ENCODE data around the gene DAB2IP. TPM values are rescaled to one million over a fixed set of nuclear protein-coding genes. Genes with fewer than 3 reads are reported as not detected.
"Not testable (repeated sequence)": the region's sequence is repeated elsewhere in the genome, so short reads cannot be mapped to it uniquely, and the experiment has no call there.

The DAB2IP gene
- total RNA-seq, 1 donor from 2014 or later = 54.8 TPM

DNA sequence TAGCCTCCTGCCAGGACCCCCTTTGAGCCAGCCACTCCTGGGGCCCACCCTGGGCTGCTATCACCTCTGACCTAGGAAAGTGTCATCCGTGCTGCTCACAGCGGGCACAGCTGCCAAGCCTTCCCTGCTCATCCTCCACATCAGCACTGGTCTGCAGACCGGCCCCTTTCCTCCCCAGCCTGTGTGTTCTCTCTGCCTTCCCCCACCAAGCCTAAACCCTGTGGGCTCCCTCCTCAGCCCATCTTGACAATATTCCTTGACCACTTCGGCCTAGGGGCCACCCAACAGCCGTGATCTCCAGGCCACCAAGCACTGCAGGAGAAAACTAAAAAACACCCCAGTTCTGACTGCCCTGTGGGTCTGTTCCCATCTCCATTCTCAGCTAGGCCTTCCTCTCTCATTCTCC is 135.1 kb downstream of the DAB2IP start:
- DNase-seq = no peak
- ATAC-seq = no peak
- intact Hi-C loops (cut with micrococcal nuclease) = no loop called here

DNA sequence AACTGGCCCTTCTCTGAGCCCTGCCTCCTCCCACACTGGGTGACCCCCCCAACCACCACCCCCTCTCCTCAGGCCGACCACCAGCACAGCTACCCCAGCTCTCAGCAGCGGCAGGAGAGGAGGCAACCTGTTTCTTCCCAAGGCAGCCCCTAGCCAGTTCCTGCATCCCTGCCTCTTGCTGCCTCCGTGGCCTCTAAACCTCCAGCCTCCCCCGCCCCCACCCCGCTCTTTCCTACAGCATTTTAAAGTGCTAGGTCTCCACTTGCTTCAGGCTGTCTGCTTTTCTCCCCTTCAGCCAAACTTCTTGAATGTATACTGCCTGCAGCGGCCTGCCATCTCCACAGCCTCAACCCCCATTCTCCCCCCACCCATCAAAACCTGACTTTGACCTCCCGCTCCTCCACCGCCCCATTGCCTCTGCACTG is 135.6 kb downstream of the DAB2IP start:
- intact Hi-C loops (cut with micrococcal nuclease) = no loop called here
- DNase-seq (no peak), ATAC-seq (no peak)

DNA sequence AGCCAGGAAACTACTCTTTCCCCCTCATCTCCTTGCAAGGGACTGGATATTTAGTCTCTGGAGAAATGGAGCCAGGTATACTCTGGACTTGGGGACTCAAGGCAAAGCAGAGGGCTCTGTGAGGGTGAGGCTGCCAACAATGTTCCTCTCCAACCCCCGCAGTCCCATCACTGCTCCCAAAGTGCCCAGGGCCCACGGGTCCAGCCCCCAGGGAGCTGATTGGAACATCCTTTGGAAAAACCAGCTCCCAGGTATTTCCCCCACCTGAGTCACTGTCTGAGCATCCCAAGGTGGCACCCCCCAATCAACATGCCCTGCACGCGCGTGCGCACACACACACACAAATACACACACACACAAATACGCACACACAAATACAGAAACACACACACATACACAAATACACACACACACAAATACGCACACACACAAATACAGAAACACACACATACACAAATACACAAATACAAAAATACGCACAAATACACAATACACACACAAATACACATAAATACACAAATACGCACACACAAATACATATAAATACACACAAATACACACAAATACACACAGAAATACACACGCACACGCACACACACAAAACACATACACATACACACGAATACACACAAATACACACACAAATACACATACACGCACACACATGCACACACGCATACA is 137.4 kb downstream of the DAB2IP start:
- no peak for ATAC-seq
- intact Hi-C loops (cut with micrococcal nuclease) = no loop called here
- DNase-seq = no peak

DNA sequence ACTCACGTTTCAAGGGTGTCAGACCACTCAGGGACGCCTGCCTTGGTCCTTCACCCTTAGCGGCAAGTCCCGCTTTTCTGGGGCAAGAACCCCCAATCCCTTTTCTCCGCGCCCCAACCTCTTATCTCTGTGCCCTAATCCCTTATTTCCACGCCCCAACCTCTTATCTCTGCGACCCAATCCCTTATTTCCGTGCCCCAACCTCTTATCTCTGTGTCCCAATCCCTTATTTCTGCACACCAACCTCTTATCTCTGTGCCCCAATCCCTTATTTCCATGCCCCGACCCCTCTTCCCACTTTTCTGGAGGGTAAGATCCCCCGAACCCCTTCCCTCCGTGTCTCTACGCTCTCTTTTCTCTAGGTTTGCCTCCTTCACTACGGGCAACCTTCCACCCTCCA is 139.4 kb downstream of the DAB2IP start:
- ATAC-seq = no peak
- DNase-seq = no peak
- intact Hi-C loops (cut with micrococcal nuclease) = no loop called here

DNA sequence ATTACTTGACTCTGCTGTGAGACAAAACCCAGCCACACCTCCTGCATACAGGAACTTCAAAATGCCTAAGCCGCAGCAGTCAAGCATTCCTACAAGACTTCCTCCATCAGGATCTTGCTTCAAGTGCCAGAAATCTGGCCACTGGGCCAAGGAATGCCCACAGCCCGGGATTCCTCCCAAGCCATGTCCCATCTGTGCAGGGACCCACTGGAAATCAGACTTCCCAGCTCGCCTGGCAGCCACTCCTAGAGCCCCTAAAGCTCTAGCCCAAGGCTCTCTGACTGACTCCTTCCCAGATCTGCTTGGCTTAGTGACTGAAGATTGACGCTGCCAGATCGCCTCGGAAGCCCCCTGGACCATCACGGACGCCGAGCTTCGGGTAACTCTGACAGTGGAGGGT is 141.0 kb downstream of the DAB2IP start:
- intact Hi-C loops (cut with micrococcal nuclease); ATAC-seq: not testable (repeated sequence)

DNA sequence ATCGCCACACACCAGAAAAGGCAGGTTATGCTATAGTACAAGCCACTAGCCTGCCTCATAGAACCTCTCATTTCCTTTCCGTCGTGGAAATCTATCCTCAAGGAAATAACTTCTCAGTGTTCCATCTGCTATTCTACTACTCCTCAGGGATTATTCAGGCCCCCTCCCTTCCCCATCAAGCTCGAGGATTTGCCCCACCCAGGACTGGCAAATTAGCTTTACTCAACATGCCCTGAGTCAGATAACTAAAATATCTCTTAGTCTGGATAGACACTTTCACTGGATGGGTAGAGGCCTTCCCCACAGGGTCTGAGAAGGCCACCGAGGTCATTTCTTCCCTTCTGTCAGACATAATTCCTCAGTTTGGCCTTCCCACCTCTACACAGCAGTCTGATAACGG is 142.9 kb downstream of the DAB2IP start:
- DNase-seq; ATAC-seq; intact Hi-C loops (cut with micrococcal nuclease): not testable (repeated sequence)

More for the DNA sequence above, 141.0 kb downstream of the DAB2IP start:
- DNase-seq = not testable (repeated sequence)

DNA sequence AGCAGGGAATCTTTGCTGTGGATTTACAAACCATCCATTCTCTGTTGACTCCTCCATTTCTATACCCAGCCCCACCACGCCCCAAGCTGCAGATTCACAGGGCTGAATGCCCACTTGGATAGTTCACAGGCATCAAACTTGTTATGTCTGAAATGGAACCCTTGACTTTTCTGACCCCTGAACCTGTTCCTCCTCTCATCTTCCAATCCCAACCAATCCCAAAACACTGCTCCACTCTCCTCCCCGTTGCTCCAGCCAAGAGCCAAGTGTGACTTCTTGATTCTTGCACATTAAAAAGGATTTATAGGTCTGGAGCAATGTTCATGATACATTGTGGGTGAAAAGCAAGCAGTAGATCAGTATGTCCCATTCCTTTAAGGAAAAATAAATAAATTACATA is 145.6 kb downstream of the DAB2IP start:
- ATAC-seq (no peak), DNase-seq (no peak)
- intact Hi-C loops (cut with micrococcal nuclease) = no loop called here

DNA sequence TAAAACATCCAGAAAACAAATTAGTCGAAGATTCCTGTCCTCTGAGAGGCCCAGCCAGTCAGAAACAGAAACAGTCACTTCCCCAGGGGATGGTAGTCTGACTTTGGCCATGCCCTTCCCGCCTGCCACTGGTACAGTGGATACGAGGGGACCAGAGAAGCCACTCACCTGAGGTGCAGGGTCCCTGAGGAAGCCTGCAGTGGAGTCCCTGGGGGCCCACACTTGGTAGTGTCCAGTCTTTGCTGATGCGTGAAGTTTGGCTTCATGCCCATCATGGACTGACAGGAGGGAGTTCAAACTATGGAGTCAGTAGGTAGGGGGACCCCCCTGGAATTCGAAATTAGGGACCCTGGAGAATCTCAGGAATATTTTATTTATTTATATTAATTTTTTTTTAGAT is 147.5 kb downstream of the DAB2IP start:
- DNase-seq = no peak
- intact Hi-C loops (cut with micrococcal nuclease) = no loop called here
- ATAC-seq = no peak

DNA sequence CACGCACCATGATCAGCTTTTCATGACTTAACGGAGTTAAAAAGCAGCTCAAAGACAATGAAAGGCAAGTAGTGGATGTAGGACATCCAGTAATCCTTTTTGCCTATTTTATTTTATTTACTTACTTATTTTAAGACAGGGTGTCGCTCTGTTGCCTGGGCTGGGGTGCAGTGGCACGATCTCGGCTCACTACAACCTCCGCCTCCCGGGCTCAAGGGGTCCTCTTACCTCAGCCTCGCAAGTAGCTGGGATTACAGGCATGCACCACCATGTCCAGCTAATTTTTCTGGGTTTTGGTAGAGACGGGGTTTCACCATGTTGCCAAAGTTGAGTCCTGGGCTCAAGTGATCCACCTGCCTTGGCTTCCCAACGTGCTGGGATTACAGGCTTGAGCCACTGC is 148.9 kb downstream of the DAB2IP start:
- ATAC-seq (no peak), DNase-seq (no peak)
- intact Hi-C loops (cut with micrococcal nuclease) = no loop called here

DNA sequence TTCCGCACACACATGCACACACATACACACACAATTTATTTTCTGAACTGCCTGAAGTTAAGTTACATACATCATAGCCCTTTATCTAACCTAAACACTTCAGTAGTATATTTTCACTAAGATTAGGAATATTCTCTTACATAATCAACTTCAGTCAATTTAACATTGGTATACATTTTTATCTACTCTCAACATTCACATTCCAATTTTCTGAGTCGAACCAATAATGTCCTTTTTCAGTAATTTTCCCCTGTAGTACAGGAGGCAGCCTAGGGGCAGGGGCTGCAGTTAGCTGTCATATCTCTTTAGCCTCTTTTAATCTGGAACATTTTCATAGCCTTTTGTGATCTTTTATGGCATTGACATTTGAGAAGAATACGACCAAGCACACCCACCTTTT is 150.1 kb downstream of the DAB2IP start:
- ATAC-seq (no peak), DNase-seq (no peak)
- intact Hi-C loops (cut with micrococcal nuclease) = no loop called here

DNA sequence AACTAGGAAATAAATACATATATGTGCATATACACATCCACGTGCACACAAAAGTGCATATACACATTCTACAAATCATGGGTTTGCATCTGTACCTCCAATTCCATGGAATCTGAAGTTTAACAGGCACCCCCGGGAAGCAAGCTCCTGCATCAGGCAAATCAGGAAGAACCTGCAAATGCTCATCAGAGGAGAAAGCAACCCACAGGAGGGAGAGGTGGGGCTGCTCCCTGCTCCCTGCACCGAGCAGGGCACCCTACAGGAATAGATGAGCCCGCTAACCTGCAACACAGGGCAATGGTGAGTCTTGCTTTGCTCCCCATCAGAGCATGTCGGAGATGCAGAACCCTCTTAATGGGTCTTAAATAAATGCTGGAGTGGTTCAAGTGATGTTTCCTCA is 151.3 kb downstream of the DAB2IP start:
- ATAC-seq (no peak), DNase-seq (no peak)
- intact Hi-C loops (cut with micrococcal nuclease) = no loop called here

DNA sequence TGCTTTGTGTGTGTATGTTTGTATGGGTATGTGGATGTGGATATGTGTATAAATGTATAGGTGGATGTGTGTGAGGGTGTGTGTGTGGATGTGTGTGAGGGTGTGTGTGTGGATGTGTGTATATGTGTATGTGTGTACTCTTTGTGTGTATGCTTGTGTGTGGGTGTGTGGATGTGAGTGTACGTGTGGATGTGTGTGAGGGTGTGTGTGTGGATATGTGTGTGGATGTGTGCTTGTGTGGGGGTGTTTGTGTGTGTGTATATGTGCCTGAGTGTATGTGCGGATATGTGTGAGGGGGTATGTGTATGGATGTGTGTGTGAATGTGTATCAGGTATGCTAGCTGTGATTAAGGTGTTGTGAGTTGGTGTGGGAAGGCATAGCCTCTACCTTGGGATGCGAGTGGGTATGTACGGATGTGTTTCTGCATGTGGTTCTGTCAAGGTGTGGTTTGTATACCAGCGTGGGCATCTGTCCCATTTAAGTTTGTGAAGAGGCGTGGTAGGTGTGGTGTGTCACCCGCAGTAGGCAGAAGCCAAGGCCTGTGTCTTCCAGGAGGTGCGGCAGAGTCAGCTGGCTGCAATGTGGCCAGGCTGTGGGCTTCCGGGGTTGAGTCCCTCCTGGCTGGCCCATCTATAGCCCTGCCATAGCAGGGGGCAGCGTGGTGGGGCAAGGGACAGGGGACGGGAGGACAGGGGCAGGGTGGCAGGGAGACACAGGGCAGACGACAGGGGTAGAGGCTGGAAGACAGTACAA is 155.8 kb downstream of the DAB2IP start:
- intact Hi-C loops (cut with micrococcal nuclease) = no loop called here
- DNase-seq (no peak), ATAC-seq (no peak)

DNA sequence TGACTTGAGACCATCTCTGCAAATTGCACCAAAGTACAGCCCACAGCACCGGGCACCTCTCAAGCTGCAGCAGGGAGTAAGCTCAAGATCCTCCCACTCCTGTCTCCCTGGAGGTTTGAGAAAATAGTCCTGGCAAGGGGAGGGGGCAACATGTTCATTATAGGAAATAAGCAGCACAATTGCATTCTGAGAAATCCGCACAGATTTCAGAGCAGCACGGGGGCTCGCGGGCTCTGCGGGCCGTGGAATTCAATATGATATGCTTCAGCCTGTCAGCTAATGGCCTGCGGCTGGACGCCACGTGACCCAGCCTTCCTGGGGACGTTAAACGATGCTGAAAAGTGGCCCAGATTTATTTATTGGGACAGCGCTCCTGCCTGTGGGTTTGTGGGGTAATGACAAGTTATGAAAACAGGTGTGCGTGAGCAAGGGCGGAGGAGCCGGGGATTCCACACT is 156.4 kb downstream of the DAB2IP start:
- ATAC-seq (no peak), DNase-seq (peak; percentile 44)
- intact Hi-C loops (cut with micrococcal nuclease) = no loop called here

DNA sequence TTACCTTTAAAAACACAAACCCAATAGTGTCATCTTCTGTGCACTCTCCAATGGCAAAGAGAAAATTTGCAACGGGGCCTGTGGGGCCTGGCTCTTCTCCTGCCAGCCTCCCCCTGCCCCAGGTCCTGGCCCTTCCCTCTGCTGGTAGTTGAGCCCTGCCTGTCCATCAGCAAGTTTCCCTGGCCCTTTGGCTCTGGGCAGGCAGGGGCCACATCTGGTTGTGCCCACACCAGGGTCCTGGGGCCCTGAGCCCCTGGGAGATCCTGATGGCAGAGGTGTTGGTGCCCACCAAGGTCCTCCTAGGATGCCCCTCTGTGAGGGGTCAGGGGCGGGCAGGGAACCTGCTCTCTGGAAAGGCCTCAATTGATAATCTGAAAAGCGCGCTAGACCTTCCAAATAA is 157.3 kb downstream of the DAB2IP start:
- intact Hi-C loops (cut with micrococcal nuclease) = no loop called here
- DNase-seq = no peak
- ATAC-seq = no peak

DNA sequence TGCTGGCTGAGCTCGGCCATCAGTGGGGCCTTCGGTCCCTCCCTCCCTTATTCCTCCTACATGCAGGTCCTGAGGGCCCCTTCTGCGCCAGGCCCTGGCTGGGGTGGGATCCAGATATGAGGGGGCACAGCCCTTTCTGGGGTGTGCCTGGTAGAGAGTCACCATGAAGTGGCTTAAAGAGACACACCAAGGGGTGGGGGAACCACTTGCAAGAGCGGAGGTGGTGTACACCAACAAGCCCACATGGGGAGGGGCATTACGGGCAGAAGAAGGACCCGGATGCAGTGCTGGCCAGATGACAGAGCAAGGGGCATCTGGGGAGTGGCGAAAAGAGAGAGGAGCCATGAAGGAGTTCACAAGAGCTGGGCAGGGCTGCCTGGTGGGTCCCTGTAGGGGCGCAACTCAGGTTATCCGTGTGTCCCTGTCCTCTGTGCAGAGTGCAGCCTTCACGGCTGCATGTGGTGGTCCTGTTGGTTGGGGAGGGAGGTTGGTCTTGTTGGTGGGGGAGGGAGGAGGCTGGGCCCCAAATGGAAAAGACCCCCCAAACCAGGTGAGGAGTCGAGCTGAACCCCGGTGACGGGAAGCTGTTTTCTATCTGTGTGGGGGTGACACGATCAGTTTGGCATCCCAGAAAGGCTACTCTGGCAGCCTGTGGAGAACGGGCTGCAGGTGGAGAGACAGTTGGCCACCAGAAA is 158.1 kb downstream of the DAB2IP start:
- intact Hi-C loops (cut with micrococcal nuclease) = no loop called here
- no peak for DNase-seq
- no peak for ATAC-seq

DNA sequence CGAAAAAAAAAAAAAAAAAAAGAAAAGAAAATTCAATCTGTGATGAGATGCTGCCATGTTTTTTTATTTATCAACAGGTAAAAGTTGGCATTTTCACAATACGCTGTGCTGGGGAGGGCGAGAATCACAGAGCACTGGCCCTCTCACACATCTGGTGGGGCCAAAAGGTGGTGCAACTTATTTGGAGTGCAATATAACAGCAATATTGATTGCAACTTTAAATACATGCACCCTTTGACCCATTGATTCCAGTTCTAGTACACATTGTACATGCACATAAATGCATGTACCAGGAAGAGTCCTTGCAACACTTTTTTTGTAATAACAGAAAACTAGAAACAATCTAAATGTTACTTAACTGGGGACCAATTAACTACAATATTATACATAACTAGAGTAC is 159.1 kb downstream of the DAB2IP start:
- intact Hi-C loops (cut with micrococcal nuclease) = no loop called here
- no peak for DNase-seq
- no peak for ATAC-seq

DNA sequence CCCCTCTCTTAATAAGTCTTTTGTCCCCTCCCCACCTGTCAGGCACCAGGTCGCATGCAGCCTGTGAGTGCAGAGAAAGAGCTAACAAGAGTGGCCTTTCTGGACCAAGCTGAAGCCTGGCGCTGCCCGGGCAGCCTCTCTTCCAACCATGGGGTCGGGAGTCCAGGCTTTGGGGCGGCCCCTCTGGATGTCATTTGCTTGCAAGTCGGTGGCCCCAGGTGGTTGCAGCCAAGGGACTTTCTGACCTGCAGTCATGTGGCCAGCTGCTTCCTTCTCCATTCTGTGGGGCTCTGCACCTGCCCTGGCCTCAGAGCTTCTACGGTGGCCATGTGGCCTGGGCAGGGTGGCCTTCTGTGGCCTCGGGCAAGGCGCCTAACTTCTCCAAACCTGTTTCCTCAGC is 159.7 kb downstream of the DAB2IP start:
- intact Hi-C loops (cut with micrococcal nuclease) = no loop called here
- DNase-seq = no peak
- no peak for ATAC-seq

DNA sequence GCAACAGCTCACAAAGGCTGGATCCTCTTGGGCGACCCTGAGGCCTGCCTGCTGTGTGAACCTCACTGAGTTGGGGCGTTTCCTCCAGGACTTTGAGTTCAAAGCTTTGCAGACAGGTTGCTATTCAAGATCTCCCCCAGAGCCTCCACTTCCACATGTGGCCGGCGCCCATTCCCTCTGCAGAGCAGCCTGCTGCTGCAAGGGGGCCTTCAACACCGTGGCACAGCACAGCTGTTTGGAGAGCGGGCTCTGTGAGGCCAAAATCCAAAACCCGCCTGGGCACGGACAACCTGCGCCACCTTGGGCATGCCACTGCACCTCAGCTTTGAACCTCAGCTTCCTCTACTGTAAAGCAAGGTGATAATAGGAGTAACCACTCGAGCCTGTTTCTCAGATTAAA is 160.3 kb downstream of the DAB2IP start:
- DNase-seq = no peak
- intact Hi-C loops (cut with micrococcal nuclease) = no loop called here
- ATAC-seq = no peak

DNA sequence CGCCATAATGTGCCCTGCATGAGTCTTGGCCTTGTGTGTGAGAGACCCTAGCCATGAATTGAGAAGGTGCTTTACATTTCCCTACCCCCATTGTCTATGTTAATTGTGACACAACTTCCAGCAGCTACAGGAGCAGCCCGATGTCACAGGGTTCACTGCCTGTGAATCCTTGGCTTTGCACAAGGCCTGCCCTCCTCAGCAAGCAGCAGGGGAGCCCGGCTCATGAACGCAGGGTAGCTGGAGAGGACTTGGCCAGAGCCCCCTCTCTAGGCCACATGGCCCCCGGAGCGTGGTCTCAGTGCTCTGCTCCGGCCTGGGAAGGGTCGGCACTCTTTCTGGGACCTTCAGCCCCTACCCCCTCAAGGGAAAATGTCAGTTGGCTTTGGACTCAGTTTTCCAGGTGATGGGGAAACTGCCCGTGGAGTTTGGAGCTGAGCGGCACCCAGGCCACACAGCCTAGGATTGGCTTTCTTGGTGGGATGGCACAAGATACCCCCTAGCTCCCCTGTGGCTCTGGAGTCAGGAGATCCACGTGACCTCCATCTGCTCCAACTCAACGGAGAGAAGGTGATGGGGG is 160.8 kb downstream of the DAB2IP start:
- ATAC-seq = no peak
- intact Hi-C loops (cut with micrococcal nuclease) = no loop called here
- DNase-seq = no peak
